RPMI8226 (cell line): ENCODE measurements around the gene CD24.

ENCODE experiments used
- DNase-seq: peaks from one replicate; pipeline ENCODE4 v3.0.0-alpha.2; 2015

Gene CD24

DNA sequence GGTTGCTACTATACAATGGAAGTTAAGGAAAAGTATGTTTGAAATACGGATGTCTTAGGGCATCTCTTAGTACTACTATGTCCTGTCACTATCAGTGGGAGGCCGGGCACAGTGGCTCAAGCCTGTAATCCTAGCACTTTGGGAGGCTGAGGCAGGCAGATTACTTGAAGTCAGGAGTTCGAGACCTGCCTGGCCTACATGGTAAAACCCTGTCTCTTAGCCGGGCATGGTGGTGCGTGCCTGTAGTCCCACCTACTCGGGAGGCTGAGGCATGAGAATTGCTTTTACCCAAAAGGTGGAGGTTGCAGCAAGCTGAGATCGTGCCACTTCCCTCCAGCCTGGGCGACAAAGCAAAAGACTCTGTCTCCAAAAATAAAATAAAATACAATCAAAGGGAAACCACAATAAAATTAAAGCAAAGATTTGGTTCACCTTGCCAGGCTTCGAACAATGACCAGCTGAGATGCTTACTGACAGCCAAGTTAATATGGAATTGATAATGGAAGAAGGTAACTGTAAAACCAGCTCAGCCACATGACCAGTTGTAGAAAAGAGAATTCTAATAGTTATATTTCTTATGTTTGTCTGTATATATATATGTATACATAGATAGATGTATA, 6.5 kb downstream of the CD24 start:
- no peak for DNase-seq

DNA sequence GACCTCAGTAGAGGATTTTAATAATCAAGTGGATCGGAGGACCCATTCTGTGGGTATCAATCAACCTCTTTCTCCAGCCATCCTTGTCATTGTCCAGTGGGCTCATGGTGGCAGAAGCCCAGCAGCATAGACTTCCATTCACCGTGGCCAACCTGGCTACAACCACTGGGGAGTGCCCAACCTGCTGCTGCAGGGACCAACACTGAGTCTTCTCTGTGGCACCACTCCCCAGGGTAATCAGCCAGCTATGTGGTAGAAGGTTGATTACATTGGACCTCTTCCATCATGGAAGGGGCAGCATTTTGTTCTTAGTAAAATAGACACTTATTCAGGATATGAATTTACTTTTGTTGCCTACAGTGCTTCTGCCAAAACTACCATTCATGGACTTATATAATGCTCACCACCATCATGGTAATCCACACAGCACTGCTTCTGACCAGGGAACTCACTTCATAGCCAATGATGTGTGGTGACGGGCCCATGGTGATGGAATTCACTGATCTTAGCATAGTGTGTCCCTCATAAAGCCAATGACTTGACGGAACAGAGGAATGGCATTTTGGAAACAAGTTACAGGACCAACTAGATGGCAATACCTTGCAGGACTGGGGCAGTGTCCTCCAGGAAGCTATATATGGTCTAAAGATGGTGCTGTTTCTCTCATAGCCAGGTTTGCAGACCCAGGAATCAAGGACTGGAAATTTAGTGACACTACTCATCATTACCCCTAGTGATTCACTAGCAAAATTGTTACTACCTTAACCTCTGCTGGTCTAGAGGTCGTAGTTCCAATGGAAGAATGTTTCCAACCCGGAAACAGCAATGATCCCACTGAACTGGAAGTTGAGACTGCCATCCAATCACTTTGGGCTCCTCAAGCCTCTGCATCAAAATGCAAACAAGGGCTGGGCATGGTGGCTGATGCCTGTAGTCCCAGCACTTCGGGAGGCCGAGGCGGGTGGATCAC, 7.6 kb downstream of the CD24 start:
- no peak for DNase-seq

DNA sequence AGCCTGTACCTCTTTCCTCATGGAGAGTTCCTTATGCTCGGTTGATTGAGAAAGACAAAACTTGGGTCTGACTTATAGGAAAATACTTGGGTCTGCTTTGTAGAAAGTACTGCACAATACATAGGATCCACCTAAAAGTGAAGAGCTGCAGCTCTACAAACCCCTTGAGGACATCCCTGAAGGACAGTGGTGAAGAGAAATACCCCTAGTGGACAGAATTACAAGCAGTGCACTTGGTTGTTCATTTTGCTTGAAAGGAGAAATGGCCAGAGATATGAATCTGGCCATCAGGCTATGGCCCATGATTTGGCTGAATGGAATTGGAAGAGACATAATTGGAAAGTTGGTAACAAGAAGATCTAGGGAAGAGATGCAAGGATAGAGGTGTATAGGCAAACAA, 8.3 kb downstream of the CD24 start:
- DNase-seq: no peak

DNA sequence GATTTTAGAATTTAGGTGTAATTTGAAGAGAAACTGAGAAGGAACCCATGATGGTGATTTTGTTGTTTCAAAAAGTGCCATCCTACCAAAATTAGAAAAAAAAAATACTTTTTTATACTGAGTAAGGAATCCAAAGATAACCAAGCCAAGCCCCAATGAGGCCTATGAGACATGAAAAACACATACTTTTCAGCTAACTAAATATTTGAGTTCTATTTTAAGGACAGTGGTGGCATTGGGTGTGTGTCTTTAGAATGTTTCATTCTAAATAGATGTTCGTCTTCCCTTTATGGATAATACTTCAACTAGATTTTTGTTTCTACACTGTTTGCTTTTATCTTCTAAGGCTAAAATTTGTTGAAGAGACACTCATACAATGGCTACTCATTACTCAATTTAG, 9.6 kb downstream of the CD24 start:
- DNase-seq: no peak

DNA sequence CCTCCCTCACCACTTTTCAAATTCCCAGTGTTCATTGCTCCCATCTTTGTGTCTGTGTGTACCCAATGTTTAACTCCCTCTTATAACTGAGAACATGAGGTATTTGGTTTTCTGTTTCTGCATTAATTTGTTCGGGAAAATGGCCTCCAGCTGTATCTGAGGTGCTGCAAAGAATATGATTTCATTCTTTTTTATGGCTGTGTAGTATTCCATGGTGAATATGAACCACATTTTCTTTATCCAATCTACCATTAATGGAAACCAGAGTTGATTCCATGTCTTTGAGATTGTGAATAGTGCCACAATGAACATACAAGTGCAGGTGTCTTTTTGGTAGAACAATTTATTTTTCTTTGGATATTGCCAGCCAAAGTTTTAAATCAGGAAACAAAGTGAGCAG, 10.4 kb downstream of the CD24 start:
- DNase-seq: no peak

DNA sequence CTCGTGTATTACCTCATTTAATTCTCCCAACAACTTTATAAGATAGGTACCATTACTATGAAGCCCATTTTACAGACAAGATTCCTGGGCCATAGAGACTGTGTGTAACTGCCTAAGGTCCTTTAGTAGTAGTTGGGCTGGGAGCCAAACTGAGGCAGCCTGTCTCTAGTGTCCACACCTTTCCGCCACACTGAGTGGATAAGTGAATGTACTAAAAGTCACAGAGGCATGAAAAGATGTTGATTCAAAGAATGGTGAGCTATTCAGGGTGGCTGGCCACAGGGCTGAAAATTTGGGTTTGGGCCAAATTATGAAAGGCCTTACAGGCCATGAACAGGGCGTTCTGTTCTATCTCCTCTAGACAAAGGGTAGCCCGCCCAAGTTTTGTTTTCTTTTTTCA, 11.0 kb downstream of the CD24 start:
- DNase-seq: no peak

DNA sequence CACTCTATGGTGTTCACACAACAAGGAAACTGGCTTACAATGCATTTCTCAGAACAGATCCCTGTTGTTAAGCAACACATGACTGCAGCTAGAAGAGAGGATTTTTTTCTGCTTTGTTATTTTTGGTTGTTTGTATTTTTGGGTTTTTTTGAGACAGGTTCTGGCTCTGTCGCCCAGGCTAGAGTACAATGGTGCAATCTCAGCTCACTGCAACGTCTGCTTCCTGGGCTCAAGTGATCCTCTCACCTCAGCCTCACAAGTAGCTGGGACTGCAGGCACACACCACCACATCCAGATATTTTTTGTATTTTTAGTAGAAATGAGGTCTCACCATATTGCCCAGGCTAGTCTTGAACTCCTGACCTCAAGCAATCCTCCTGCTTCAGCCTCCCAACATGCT, 12.7 kb downstream of the CD24 start:
- DNase-seq: no peak

DNA sequence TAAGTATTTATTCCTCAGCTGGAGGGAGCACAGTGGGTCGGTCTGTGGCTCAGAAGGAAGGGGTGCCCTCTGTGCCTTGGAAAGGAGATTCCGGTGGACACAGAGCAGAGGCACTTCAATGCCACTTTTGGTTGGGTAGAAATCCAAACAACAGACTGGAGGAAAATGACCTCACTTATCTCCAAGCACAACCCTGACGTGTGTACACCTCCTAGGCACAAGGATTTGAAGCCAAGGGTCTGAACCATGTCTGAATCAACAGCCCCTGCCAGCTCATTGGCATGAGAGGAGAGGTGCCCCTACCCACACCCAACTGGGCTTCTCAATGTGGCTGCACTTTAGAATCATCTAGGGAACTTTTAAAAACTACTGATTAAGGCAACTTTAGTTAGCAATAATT, 13.4 kb downstream of the CD24 start:
- no peak for DNase-seq

DNA sequence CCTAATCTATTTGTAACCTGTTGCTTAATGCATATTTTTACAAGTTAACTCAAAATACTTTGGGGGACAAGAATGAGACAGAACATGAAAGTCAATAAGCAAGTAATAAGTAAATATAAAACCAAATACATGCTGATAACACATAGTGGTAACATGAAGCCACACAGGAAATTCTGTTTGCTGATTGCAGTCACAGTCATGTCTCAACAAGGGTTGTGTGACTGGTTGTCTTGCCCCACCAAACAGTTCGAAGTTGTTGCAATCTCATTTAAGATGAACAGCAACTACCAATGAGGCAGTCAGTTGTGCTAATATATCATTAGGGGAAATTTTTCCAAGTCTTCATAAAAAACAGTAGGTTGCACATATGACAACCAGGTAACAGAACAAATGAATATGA, 14.5 kb downstream of the CD24 start:
- DNase-seq: no peak

DNA sequence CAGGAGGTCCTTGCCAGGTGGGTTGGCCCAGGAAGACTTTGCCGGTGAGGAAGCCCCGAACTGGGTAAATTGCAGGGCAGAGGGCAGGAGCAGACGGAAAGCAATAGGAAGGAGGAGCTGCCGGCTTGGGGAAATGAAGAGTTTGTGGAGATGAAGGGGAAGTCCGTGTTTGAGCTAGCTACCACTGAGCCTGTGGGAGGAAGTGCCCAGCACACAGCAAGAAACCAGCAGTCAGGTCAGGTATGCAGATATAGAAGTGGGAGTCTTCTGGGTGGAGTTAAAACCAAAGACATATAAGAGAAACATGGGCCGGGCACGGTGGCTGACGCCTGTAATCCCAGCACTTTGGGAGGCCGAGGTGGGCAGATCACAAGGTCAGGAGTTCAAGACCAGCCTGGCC, 34.7 kb downstream of the CD24 start:
- no peak for DNase-seq

DNA sequence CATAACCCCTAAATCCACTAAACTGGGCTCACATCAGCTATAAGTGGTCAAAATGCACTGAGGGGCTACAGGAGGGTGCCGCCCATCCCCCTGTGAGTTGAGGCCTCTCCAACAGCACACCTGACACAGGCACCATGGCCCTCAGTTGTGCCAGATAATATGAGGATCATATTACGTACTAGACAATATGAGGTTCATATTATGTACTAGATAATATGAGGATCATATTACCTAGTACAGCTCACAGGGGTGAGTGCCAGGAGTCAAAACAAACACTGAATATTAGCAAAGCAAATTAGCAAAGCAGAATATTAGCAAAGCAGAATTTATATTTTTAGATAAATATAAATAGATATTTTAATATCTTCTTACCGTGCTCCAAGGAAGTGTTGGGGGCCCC, 35.3 kb downstream of the CD24 start:
- no peak for DNase-seq

DNA sequence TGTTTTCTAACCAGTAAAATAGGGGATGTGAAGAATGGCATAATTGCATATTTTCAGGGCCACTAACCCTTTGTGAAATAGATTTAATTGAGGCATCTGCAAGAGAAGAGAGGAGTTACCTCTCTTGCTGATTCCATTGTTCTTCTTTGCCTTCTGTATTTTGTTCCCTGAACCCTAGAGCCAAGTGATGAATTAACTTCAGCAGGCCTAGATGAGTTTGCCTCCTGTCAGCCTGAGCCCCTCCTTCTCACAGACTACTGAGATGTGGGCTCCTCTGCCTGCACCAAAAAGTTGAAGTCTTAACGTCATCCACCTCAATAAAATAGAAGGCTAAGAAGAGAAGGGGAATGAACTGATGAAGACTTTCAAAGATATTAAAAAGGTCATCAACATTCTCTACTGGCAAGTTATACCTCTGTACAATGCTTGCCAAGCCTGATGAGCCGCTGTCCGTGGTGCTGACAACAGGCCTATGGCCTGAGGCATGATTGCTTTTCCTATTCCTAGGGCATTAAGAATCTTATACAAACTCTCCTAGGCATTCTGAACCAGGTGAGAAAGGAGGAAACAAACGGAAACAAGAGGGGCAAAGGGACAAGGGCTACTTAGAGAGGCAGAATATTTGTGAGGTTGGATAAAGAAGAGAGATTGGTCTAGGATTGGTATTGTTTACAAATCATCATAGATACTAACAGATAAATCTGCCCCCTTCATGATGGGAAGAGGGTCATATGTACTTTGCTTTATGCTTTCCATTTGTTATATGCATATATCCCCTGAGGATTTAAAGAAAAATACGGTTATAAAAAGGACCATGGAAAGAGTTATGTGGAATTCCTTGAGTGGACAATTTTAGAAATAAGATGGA, 46.8 kb downstream of the CD24 start:
- peak; percentile 52 for DNase-seq

DNA sequence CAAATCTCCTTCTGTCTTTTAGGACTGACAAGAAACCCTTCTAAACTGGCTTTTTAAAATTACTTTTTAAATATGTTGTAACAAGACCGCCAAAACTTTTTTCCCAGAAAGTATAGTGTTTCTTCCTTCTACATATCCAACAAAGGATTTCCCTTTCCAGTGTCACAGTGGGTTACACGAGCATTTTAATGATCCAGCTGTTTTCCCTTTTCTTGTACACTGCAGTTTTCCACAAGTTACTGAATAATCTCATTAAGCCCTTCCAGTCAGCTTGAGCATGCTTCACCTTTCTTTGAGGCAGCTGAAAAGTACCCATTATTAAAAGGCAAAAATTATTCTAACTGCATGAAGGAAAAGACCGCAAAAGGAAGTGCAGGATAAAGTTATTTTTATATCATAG, 48.6 kb downstream of the CD24 start:
- no peak for DNase-seq

DNA sequence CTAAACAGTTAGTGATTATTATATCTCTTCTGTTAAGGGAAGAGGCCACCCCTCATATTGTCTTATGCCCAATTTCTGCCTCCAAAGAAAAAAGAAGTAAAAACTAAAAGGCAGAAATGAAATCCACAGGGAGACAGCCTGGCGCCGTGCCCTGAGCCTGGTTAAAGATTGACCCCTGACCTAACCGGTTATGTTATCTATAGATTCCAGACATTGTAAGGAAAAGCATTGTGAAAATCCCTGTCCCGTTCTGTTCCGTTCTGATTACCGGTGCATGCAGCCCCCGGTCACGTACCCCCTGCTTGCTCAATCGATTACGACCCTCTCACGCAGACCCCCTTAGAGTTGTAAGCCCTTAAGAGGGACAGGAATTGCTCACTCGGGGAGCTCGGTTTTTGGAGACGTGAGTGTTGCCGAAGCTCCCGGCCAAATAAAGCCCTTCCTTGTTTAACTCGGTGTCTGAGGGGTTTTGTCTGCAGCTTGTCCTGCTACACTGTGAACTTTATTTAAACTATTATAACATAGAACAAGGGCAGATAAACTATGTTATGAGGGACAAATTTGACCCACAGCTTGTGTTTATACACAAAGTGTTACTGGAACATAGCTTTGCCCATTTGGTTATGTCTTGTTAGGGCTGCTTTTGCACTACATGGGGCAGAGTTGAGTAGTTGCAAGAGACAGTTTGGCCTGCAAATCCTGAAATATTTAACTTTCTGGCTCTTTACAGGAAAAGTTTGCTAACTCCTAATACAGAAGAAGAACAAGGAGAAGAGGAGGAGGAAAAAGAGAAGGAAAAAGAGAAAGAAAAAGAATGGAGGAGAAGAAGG, 49.6 kb downstream of the CD24 start:
- no peak for DNase-seq

DNA sequence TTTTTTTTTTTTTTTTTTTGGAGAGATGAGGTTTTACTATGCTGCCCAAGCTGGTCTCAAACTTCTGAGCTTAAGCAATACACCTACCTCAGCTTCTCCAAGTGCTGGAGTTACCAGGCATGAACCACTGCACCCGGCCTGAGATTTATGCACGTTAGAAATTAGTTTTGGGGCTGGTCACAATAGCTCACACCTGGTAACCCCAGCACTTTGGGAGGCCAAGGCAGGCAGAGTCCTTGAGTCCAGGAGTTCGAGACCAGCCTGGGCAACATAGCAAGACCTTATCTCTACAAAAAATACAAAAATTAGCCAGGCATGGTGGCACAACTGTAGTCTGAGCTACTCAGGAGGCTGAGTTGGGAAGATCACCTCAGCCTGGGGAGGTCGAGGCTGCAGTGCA, 51.9 kb downstream of the CD24 start:
- DNase-seq: no peak
